Gastrocnemius medialis (tissue), 4 donors: ENCODE results near the gene DIP2C. TPM values are rescaled to one million over a fixed set of nuclear protein-coding genes. Genes with fewer than 3 reads are reported as not detected.
"Not testable (repeated sequence)": the region's sequence is repeated elsewhere in the genome, so short reads cannot be mapped to it uniquely, and the experiment has no call there.

ENCODE experiments used
- ATAC-seq, 2 donors: fragments of 150-250 bp; one replicate each; pipeline ENCODE4 v1.9.1; 2016
- DNase-seq, 2 donors: peaks; one replicate each; pipeline ENCODE4 v3.0.0-alpha.2; 2019
- H3K27ac ChIP-seq, 4 donors: fragments of 200-600 bp; sonication (generic); 1 replicate in 1 of 4; 2 replicates in 3 of 4; pipeline ENCODE4 v1.5.1; 2016 to 2018; ENCODE audit warnings: mild to moderate bottlenecking in 2 of 4, moderate library complexity in 1 of 4
- H3K27me3 ChIP-seq, 3 donors: fragments of 200-600 bp; sonication (generic) in 2 of 3; 1 replicate in 1 of 3; 2 replicates in 2 of 3; pipeline versions ENCODE4 v1.5.1 to v1.6.0; 2016 to 2019; ENCODE audit warnings: mild to moderate bottlenecking in 1 of 3, moderate library complexity in 1 of 3
- H3K36me3 ChIP-seq, 2 donors: fragments of 200-600 bp; sonication (generic) in 1 of 2; one replicate each; pipeline ENCODE4 v1.5.1; 2017 to 2018
- H3K4me1 ChIP-seq, 2 donors: fragments of 200-600 bp; sonication (generic) in 1 of 2; one replicate each; pipeline ENCODE4 v1.5.1; 2016 to 2017; ENCODE audit warnings: mild to moderate bottlenecking in 2 of 2
- H3K4me3 ChIP-seq, 4 donors: fragments of 200-600 bp; sonication (generic) in 3 of 4; 1 replicate in 1 of 4; 2 replicates in 3 of 4; pipeline ENCODE4 v1.5.1; 2016 to 2019; ENCODE audit warnings: mild to moderate bottlenecking in 2 of 4
- H3K9me3 ChIP-seq, 3 donors: fragments of 200-600 bp; sonication (generic) in 2 of 3; 1 replicate in 1 of 3; 2 replicates in 2 of 3; pipeline ENCODE4 v1.5.1; 2016 to 2019
- POLR2A ChIP-seq, 2 donors: fragments of 450-650 bp; IDR thresholded peaks; one replicate each; pipeline ENCODE4 v1.6.1; 2017; ENCODE audit warnings: antibody characterized with exemption in 2 of 2, mild to moderate bottlenecking in 2 of 2, moderate library complexity in 2 of 2
- in situ Hi-C, 4 donors: fragments of 200-750 bp; cut with MboI; loops; one replicate each; pipeline versions ENCODE4 v1.15.0 to v1.8.0; 2017; ENCODE audit warnings: low sequenced_read_pairs in 4 of 4
- intact Hi-C: fragments of 100-400 bp; cut with DNase I; formaldehyde crosslinking; loops from one replicate; pipeline ENCODE4 v1.15.1; 2023; ENCODE audit warnings: low total_unique reads
- total RNA-seq, 4 donors: library from RNA; depleted of rRNA; stranded (reverse); fragments of >200 nt; gene quantifications; one replicate each; pipeline versions ENCODE4 v1.1.0 to v1.2.3, GENCODE V29; 2016
- TF ChIP-seq, protein P1 (sequence below), 5 experiments: fragments of 450-650 bp in 3 of 5; fragments of 200-600 bp in 2 of 5; sonication (generic) in 2 of 5; IDR thresholded peaks in 4 of 5; conservative IDR thresholded peaks in 1 of 5; 1 replicate in 4 of 5; 2 replicates in 1 of 5; pipeline ENCODE4 v1.5.1; 2016 to 2019; ENCODE audit warnings: antibody characterized with exemption in 5 of 5, mild to moderate bottlenecking in 3 of 5, moderate library complexity in 3 of 5

Gene DIP2C
- total RNA-seq, 4 donors from 2014 or later = 19.1 to 60.0 (median 30.2) TPM

DNA sequence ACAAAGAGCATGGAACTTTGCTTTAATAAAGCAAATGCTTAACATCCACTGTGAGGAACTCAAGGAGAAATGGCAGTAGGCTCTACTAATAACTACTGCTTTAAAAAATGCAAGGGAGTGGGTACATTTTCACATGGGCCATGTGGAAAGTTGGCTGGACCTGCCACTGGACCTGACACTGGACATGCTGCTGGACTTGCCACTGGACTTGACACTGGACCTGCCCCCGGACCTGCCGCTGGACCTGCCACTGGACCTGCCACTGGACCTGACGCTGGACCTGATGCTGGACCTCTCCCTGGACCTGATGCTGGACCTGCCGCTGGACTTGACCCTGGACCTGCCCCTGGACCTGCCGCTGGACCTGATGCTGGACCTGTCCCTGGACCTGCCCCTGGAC lies 32.6 kb downstream of the DIP2C start:
- TF ChIP-seq, protein P1, sequence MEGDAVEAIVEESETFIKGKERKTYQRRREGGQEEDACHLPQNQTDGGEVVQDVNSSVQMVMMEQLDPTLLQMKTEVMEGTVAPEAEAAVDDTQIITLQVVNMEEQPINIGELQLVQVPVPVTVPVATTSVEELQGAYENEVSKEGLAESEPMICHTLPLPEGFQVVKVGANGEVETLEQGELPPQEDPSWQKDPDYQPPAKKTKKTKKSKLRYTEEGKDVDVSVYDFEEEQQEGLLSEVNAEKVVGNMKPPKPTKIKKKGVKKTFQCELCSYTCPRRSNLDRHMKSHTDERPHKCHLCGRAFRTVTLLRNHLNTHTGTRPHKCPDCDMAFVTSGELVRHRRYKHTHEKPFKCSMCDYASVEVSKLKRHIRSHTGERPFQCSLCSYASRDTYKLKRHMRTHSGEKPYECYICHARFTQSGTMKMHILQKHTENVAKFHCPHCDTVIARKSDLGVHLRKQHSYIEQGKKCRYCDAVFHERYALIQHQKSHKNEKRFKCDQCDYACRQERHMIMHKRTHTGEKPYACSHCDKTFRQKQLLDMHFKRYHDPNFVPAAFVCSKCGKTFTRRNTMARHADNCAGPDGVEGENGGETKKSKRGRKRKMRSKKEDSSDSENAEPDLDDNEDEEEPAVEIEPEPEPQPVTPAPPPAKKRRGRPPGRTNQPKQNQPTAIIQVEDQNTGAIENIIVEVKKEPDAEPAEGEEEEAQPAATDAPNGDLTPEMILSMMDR (IDR thresholded peaks at IDR 0.05 in 4 of 5, conservative IDR thresholded peaks at IDR 0.05 in 1 of 5) = no peak
- TF ChIP-seq POLR2A (IDR thresholded peaks at IDR 0.05) = no peak
- Histone ChIP-seq H3K4me1 (peaks cover 53 to 61% of the 10 kb centered on the region in 2 donors), H3K27me3 (no peaks in the 10 kb centered on the region), H3K9me3 (no peaks in the 10 kb centered on the region), H3K4me3 (no peak overlapping the region), H3K36me3 (no peaks in the 10 kb centered on the region), H3K27ac (no peak overlapping the region)
- intact Hi-C loops (no loop called here), in situ Hi-C loops (no loop called here)
- no peak for DNase-seq
- no peak for ATAC-seq

DNA sequence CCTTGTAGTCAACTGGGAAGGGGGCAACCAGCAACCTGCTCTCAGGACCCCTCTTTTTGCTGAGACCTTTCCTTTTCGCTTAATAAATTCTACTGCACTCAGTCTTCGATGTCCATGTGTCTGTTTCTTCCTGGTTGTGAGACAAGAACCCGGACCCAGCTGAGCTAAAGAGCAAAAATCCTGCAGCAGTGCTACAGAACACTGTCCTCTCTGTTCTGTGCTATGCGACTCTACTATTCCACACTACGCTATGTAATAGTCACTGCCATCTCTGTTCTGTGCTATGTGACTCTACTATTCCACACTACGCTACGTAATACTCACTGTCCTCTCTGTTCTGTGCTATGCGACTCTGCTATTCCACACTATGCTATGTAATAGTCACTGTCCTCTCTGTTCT lies 34.3 kb downstream of the DIP2C start:
- TF ChIP-seq POLR2A (IDR thresholded peaks at IDR 0.05) = no peak
- TF ChIP-seq, protein P1 (IDR thresholded peaks at IDR 0.05 in 4 of 5, conservative IDR thresholded peaks at IDR 0.05 in 1 of 5) = no peak
- peaks cover 52 to 56% of the 10 kb centered on the region in 2 donors for H3K4me1 ChIP-seq
- intact Hi-C loops = no loop called here

DNA sequence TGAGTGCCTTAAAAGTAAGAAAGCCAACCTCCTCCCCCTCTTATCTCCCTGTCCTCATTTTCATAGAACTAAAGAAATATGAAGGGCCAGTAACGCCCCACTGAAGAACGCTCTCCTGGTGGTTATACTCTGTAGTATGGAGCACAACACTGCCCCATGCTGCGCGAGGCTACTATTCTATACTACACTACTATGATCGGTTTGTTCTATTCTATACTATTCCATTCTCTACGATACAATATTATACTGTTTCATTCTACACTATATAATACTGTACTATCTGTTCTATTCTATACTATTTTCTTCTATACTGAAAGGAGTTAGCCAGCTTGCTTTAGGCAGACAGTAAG lies 34.8 kb downstream of the DIP2C start:
- ATAC-seq = no peak
- peak overlapping the region in 2 of 4 donors; percentile 6 to 26 for H3K27ac ChIP-seq
- no peak for TF ChIP-seq POLR2A (IDR thresholded peaks at IDR 0.05)
- TF ChIP-seq, protein P1 (IDR thresholded peaks at IDR 0.05 in 4 of 5, conservative IDR thresholded peaks at IDR 0.05 in 1 of 5) = no peak
- intact Hi-C loops (no loop called here), in situ Hi-C loops (no loop called here)
- peaks cover 50 to 52% of the 10 kb centered on the region in 2 donors for H3K4me1 ChIP-seq
- H3K9me3 ChIP-seq = no peaks in the 10 kb centered on the region
- no peak overlapping the region for H3K4me3 ChIP-seq
- no peaks in the 10 kb centered on the region for H3K36me3 ChIP-seq
- no peaks in the 10 kb centered on the region for H3K27me3 ChIP-seq
- DNase-seq = no peak

More for the DNA sequence above, 34.3 kb downstream of the DIP2C start:
- ATAC-seq (no peak), DNase-seq (no peak)
- H3K9me3 ChIP-seq = no peaks in the 10 kb centered on the region
- H3K27ac ChIP-seq = no peak overlapping the region
- no peaks in the 10 kb centered on the region for H3K27me3 ChIP-seq
- in situ Hi-C loops = no loop called here
- no peak overlapping the region for H3K4me3 ChIP-seq
- no peaks in the 10 kb centered on the region for H3K36me3 ChIP-seq

DNA sequence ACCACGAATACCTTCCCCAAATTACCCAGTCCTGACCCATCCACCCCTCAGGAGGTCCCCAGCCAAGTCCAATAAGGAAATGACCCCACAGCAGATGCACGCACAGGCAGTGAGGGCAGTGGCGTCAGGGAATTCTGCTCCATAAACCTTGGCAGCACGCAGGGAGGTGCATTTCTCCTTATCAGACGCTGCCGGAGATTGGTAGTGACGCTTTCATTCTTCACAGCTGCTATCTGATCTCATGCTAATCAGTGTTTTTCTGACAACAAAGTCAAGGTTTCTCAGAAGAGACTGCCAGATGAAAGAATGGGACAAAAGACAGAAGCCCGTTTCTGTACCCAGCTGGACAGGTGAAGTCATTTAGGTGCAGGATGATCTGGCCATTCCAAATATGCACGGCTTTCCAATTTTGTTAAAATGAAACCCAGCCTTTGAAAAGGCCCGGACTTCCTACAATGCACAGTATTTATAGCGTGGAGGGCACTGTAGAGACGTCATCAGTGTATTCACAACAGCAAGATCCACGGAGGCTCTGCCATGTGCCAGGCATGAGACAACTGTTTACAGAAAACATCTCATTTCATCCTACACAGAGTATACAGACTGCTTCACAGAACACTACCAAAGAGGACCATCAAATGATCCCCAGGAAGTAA lies 35.3 kb downstream of the DIP2C start:
- ATAC-seq = no peak
- TF ChIP-seq, protein P1 (IDR thresholded peaks at IDR 0.05 in 4 of 5, conservative IDR thresholded peaks at IDR 0.05 in 1 of 5) = no peak
- TF ChIP-seq POLR2A (IDR thresholded peaks at IDR 0.05) = no peak
- Histone ChIP-seq H3K36me3 (no peaks in the 10 kb centered on the region), H3K9me3 (no peaks in the 10 kb centered on the region), H3K4me3 (no peak overlapping the region), H3K27me3 (no peaks in the 10 kb centered on the region), H3K27ac (peak overlapping the region in 2 of 4 donors; percentile 6 to 26), H3K4me1 (peaks cover 45 to 50% of the 10 kb centered on the region in 2 donors)
- in situ Hi-C loops = no loop called here
- intact Hi-C loops = no loop called here
- DNase-seq = no peak

DNA sequence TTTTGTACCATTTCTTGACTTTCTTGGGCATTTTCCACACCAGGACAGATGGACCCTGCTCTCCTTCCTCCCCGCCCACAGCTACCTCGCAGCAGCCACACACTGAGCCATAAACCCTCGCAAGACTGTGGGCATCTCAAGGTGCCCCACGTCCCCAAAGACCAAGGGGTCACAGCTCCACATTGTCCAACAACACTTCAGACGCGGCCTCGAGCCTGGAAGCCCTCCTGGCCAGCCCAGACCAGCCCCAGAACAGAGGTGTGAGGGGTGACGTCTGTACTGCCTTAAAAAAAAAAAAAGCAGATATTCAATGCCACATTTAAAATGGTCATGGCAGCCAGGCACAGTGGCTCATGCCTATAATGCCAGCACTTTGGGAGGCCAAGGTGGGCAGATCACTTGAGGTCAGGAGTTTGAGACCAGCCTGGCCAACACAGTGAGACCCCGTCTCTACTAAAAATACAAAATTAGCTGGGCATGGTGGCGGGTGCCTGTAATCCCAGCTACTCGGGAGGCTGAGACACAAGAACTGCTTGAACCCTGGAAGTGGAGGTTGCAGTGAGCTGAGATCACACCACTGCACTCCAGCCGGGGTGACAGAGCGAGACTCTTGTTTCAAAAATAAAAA lies 36.5 kb downstream of the DIP2C start:
- peaks cover 34 to 41% of the 10 kb centered on the region in 2 donors for H3K4me1 ChIP-seq

More for the DNA sequence above, 36.5 kb downstream of the DIP2C start:
- H3K27me3 ChIP-seq, H3K9me3 ChIP-seq, in situ Hi-C loops, H3K36me3 ChIP-seq, H3K4me3 ChIP-seq, H3K27ac ChIP-seq, ATAC-seq, intact Hi-C loops, DNase-seq: not testable (repeated sequence)
